Stimulated activated CD8-positive, alpha-beta memory T cell treated with anti-CD3 and anti-CD28 coated beads, Interleukin-4, amount 100 ng/mL, for 4 hours (primary cell): ENCODE measurements around the gene CPT1B.
"Not testable (repeated sequence)": the region's sequence is repeated elsewhere in the genome, so short reads cannot be mapped to it uniquely, and the experiment has no call there.

Source experiments
- DNase-seq, 2 donors: peaks; one replicate each; pipeline ENCODE4 v3.0.0-alpha.2; 2020; ENCODE audit warnings: low read depth in 2 of 2, low spot score in 1 of 2

Gene CPT1B

GRCh38 chr22:50577987-50578775 lies at the start of gene CPT1B:
Gene CPT1B, minus strand, starts transcription at chr22:50578427. Its CDS starts 512 bp downstream, at chr22:50577915.
- DNase-seq = no peak

GRCh38 chr22:50626850-50627641 lies 48.8 kb upstream of the CPT1B start:
- no peak for DNase-seq

- DNase-seq = no peak
Measured at GRCh38 chr22:50626314-50626849, 48.2 kb upstream of the CPT1B start.

DNA sequence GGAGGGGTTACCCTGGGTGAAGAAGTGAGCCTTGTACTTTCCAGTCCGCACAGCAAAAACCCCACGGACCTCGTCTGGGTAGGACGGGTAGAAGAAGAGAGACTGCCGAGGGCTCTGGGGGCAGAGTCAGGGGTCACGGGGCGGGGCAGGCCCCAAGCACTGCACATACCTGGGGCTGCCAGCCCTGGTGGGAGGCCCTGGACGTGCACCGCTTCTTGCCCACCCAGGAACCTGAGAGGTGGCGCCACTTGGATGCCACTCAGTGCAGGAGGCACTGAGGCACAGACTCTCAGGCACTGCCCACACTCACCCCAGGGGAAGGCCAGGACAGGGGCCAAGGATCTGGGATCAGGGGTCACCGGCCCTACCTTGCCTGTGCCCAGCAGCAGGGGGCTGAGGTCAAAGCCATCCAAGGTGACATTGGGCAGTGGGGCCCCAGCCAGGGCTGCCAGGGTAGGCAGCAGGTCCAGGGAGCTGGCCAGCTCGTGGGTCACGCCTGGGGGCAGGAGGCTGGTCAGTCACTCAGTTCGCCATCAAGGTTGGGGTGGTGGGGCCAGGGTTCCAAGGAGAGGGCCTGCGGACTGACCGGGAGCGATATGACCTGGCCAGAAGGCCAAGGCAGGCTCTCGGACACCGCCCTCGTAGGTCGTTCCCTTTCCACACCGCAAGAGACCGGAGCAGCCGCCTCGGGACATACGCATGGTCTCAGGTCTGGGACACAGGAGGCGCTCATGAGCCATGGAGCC lies 47.5 kb upstream of the CPT1B start:
- no peak for DNase-seq

DNA sequence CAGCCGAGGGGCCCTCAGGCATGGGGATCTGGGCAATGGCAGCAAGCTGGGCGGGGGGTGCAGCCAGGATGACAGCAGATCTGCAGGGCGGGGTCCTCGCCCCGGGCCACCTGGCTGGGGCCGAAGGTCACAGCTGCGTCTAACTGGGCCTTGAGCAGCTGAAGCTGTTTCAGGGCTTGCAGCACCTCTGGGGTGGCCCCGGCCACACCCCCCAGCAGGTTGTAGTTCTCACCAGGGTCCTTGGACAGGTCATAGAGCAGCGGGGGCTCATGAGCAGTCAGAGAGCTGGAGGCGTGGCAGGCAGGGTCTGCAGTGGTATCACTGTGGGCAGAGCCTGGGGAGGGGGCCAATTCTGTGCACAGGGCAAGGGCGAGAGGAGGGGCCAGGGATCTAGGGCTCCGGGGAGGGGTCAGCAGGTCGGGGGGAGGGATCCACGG lies 46.9 kb upstream of the CPT1B start:
- no peak for DNase-seq

DNA sequence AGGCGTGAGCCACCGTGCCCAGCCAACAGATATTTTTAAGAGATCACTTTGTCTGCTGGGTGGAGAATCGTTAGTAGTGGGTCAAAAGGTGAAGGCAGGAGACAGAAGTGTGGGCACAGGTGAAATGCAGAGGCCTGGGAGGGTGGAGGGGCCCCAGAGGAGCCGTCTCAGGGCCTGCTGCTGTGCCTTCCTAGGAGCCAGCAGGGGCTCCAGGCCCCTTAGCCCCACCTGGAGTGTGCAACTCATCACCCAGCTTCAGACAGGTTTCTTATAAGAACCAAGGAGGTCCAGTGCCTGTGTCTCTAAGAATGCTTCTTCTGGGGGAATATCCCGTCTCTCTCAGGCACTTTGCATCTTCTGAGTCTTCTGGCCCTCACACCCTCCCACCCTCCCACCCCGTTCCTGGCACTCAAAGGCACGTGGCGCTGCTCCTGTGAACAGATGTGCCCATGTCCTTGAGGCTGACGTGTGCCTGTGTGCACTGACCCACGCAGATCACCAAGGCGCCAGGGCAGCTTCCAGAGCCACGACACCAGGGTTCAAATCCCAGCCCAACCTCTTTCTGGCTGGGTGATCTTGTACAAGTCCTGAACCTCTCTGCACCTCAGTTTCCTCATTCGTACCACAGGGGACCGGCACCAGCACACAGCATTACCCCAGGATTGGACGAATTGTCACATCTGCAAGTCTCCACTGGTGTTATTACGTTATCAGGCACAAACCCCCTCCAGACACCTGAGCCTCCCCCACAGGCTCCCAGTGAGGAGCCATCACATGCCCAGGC lies 46.3 kb upstream of the CPT1B start:
- no peak for DNase-seq

DNA sequence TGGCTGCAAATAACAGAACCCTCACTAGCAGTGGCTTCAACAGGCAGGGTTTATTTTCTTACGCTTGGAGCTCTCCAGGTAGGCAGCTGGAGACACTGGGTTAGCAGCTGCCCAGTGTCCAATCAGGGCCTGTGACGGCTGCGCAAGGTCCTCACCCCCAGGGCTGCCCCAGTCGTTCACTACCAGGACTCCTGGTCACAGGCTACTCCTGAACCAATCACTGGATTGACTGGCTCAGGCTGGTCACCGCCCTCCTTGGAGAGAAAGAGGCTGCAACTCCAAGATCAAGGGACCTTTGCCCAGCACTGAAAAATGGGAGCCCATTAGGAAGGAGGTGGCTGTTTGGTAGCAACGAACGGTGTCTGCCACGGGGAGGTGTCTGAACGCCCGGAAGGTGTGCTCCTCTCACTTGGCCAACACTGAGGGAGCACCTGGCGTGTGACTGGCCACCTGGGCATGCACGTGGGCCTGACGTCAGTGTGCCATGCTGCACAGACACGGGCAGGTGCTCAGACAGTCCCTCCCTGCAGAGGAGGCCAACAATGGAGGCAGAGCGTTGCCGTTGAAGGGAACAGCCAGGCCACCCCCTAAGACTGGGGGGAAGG lies 44.6 kb upstream of the CPT1B start:
- DNase-seq = no peak

DNA sequence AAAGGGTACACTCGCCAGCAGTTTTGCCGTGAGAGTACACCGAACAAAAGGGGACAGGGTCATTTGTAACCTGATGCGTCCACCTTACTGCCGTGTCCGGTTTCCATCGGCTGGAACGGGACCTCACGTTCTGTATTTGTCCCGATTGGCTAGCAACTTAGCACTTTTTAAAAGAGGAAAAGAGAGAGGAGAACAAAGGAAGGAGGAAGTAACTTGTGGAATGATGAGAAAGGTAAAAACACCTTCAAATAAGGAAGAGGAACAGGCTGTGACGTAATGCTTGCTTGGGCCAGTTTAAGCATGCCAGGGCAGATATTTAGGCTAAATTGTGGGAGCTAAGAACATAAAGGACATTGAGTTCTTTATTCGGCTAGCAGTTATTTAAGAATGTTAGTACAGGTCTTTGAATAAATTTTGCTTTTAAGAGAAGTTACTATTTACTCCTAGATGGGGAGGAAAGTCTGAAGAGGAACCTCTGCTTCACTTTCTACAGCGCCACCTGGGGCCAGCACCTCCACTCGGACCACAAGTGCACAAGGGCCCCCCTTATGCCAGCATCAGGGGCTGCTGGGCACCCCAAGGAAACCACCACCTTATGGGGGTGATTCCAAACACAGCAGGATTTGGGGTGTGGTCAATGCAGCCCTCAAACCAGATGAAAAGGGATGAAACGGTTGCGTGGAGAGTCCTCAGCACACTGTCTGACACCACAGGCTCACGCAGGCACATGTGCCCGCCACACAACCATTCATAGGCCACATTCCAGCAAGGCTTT lies 43.9 kb upstream of the CPT1B start:
- DNase-seq = no peak

DNA sequence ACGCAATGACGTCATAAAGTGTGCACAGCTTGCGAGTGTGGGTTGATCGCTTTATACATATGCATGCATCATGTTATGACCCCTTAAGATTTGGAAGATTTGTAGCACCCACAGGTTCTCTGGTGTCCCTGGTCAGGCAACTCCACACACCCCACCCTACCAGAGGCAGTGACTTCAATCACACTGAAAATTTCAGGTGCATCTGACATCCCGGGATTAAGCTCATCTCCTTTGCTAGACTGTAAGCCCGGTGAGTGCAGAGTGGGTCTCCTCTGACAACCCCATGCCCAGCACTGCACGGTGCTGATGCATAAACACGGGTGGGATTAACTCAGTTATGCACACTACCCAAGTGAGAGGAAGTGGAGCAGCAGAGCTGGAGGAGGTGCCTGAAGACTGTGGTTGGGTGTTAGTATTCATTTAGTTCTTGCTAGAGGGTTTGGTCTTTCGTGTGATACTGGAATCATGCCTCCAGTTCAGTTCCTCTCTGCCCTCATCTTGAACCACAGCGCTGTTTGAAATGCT lies 43.2 kb upstream of the CPT1B start:
- no peak for DNase-seq

- peak; percentile 70 to 81 for DNase-seq
Measured at GRCh38 chr22:50620593-50621355, 42.5 kb upstream of the CPT1B start.

DNA sequence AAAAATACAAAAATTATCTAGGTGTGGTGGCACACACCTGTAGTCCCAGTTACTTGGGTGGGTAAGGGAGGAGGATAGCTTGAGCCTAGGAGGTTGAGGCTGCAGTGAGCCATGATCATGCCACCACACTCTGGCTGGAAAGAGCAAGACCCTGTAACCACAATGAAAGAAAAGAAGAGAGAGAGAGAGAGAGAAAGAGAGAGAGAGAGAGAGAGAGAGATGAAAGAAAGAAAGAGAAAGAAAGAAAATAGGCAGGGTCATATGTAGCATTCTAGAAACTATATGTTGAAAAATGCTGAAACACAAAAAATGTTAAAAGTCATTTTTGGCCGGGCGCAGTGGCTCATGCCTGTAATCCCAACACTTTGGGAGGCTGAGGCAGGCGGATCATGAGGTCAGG lies 36.1 kb upstream of the CPT1B start:
- not testable (repeated sequence) for DNase-seq

- DNase-seq = no peak
Measured at GRCh38 chr22:50613291-50613981, 35.2 kb upstream of the CPT1B start.

GRCh38 chr22:50612528-50613221 lies 34.4 kb upstream of the CPT1B start:
- DNase-seq = no peak

DNA sequence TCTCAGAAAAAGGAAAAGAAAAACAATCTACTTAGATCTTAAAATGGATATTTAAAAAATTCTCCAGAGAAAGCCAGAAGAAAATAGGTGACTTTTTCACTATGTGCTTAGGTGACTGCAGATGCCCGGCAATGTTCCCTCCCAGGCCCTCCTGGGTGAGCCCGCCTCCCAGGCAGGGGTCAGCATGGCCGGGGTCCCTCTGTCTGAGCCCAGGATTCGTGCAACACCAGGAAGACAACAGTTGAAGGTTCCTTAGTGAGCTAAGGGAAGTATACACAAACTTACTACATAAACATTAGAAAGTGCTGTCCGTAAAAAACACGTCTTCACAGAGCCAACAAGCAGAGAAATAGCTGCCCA lies 33.9 kb upstream of the CPT1B start:
- DNase-seq = no peak

GRCh38 chr22:50611341-50612060 lies 33.3 kb upstream of the CPT1B start:
- DNase-seq = no peak

DNA sequence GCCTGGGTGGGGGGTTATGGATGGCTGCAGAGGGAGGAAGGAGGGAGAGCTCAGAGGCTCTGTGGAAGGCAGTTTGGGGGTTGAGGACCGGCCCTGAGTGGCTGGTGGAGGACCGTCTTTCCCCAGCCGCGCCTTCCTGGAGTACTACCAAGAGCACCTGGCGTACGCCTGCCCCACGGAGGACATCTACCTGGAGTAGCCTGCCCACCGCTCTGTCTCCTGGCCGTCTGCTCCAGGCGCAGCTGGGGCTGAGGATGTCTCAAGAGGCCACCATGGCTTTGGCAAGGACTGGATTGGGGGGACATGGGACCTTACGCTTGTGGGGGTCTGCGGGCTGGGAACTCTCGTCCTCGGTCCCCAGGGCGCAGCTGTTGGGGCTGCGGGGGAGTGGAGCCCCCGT lies 32.4 kb upstream of the CPT1B start:
- no peak for DNase-seq

GRCh38 chr22:50610041-50610451 lies 31.8 kb upstream of the CPT1B start:
- DNase-seq = no peak
